Panc1 (cell line): Measurements from ENCODE around the gene GPR25. TPM values are rescaled to one million over a fixed set of nuclear protein-coding genes. Genes with fewer than 3 reads are reported as not detected.

ENCODE experiments used
- ATAC-seq: fragments of 200-7000 bp; cut with Tn5 transposase; 2 replicates; pipeline ENCODE4 v1.9.1; 2020; ENCODE audit warnings: mild to moderate bottlenecking, moderate library complexity
- BruUV-seq: library from RNA; stranded (reverse); fragments of 400-500 nt; replicated peaks from 2 replicates; lab custom pipeline; 2021; lab: Mats Ljungman, UMichigan
- CTCF ChIA-PET: fragments of 300-600 bp; sonication (Branson Sonifier 250); formaldehyde crosslinking; loops from one replicate; lab custom pipeline; 2022; ENCODE audit warnings: antibody characterized with exemption; lab: Charles Lee
- POLR2A ChIA-PET: fragments of 300-600 bp; sonication (Branson Sonifier 250); formaldehyde crosslinking; loops from one replicate; lab custom pipeline; 2022; ENCODE audit warnings: antibody characterized with exemption; lab: Charles Lee
- DNase-seq: peaks from one replicate; pipeline ENCODE4 v3.0.0-alpha.2; 2010; ENCODE audit warnings: low read depth, low spot score
- H3K27ac ChIP-seq: 2 replicates; pipeline ENCODE4 v1.5.1; 2011; ENCODE audit warnings: mild to moderate bottlenecking, low read length, inconsistent platforms
- H3K27me3 ChIP-seq: fragments of 200-500 bp; sonication (Bioruptor generic); 2 replicates; pipeline ENCODE4 v1.6.0; 2014; ENCODE audit warnings: low read length, inconsistent platforms; ENCODE audit not compliant: control insufficient read depth, insufficient read depth
- H3K36me3 ChIP-seq: fragments of 200-500 bp; sonication (Bioruptor generic); 2 replicates; pipeline ENCODE4 v1.5.1; 2014; ENCODE audit warnings: inconsistent platforms, mild to moderate bottlenecking, low read length, moderate library complexity; ENCODE audit not compliant: control insufficient read depth, insufficient read depth
- H3K4me1 ChIP-seq: 2 replicates; pipeline ENCODE4 v1.5.1; 2011; ENCODE audit warnings: inconsistent platforms, mild to moderate bottlenecking, low read length, moderate library complexity; ENCODE audit not compliant: control insufficient read depth, insufficient read depth
- H3K4me3 ChIP-seq, 2 experiments: 2 replicates each; pipeline ENCODE4 v1.5.1; 2011 to 2012; ENCODE audit warnings: low read depth in 2 of 2, low read length in 2 of 2, mild to moderate bottlenecking in 2 of 2, inconsistent platforms in 1 of 2, moderate library complexity in 1 of 2
- H3K9me3 ChIP-seq: fragments of 200-500 bp; sonication (Bioruptor generic); 2 replicates; pipeline ENCODE4 v1.5.1; 2014; ENCODE audit warnings: low read depth, mild to moderate bottlenecking, inconsistent platforms, low read length, moderate library complexity; ENCODE audit not compliant: control insufficient read depth, insufficient read depth
- CTCF ChIP-seq: fragments of 450-650 bp; IDR thresholded peaks from 2 replicates; pipeline ENCODE4 v1.5.1; 2017; ENCODE audit warnings: mild to moderate bottlenecking
- POLR2AphosphoS5 ChIP-seq: IDR thresholded peaks from 2 replicates; pipeline ENCODE4 v1.6.1; 2012; ENCODE audit warnings: mild to moderate bottlenecking, low read depth, low read length, moderate library complexity
- REST ChIP-seq, 2 experiments: IDR thresholded peaks; 2 replicates each; pipeline ENCODE4 v1.6.1; 2011 to 2012; ENCODE audit warnings: low read depth in 2 of 2, control low read depth in 1 of 2, low read length in 1 of 2, mild to moderate bottlenecking in 1 of 2, moderate library complexity in 1 of 2; ENCODE audit not compliant: insufficient read depth in 1 of 2
- SIN3A ChIP-seq: IDR thresholded peaks from 2 replicates; pipeline ENCODE4 v1.6.1; 2012; ENCODE audit warnings: low read depth, mild to moderate bottlenecking, low read length, moderate library complexity, borderline replicate concordance; ENCODE audit not compliant: insufficient read depth
- TCF7L2 ChIP-seq: IDR thresholded peaks from 2 replicates; pipeline ENCODE4 v1.6.1; 2011; ENCODE audit warnings: mild to moderate bottlenecking, low read depth, low read length, inconsistent platforms
- in situ Hi-C: cut with HindIII; loops from 2 replicates; pipeline ENCODE4 v1.10.0; 2016; ENCODE audit warnings: low sequenced_read_pairs, low pct_unique_long_range_greater_than_20kb
- intact Hi-C: fragments of 100-400 bp; cut with micrococcal nuclease; formaldehyde crosslinking; loops from one replicate; pipeline ENCODE4 v1.10.0; 2022; ENCODE audit not compliant: unreplicated experiment
- total RNA-seq: library from RNA; stranded (reverse); gene quantifications from one replicate; pipeline ENCODE4 v1.2.1, GENCODE V29; 2021; ENCODE audit not compliant: unreplicated experiment

Gene GPR25
- total RNA-seq, 1 experiment from 2014 or later = not detected

DNA sequence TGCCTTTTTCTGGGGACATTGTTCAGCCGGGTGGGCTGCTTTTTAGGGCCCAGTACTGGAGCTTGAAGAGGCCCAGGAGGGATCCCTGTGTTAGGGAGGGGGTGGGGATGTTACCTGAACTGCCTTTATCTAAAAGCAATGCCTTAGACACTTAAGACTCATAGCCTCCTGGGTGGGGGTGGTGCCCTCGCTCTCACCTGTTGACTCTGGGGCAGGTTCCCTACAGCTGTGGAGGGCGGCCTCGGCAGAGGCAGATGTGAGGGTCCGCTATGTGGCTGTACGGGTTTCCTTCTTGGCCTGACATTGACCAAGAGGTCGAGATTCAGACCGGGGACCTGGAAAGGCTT lies 22.6 kb downstream of the GPR25 start:
- H3K27ac ChIP-seq = no peak overlapping the region
- no peak for ATAC-seq
- BruUV-seq = no TSS peak

GRCh38 chr1:200895801-200896530 lies 23.2 kb downstream of the GPR25 start:
- ChIA-PET CTCF (interaction anchor here (0.5 to 1.2 kb wide), 4 partner anchors 8 to 188 kb away, joined by 3 to 6 read pairs (median 4); no protein-coding TSS in a partner anchor), POLR2A (no interaction called here)
- no peaks in the 10 kb centered on the region for H3K9me3 ChIP-seq
- peak; percentile 4; the same call in 1 of the 2 replicates for ATAC-seq
- no peak for DNase-seq
- peaks cover 27% of the 10 kb centered on the region for H3K4me1 ChIP-seq
- in situ Hi-C loops (no loop called here), intact Hi-C loops (no loop called here)
- no peak overlapping the region for H3K27ac ChIP-seq
- no peaks in the 10 kb centered on the region for H3K27me3 ChIP-seq
- no peak for TF ChIP-seq SIN3A
- TF ChIP-seq REST (IDR thresholded peaks at IDR 0.05; ENCODE audit: insufficient read depth in 1 of 2, low read depth in 2 of 2, low read length in 1 of 2) = no peak
- no peak for TF ChIP-seq POLR2AphosphoS5
- no peak for TF ChIP-seq CTCF
- TF ChIP-seq TCF7L2 = no peak
- BruUV-seq = no TSS peak
- no peaks in the 10 kb centered on the region for H3K36me3 ChIP-seq
- no peak overlapping the region for H3K4me3 ChIP-seq

More for the DNA sequence above, 22.6 kb downstream of the GPR25 start:
- TF ChIP-seq CTCF (no peak), POLR2AphosphoS5 (no peak)
- intact Hi-C loops (no loop called here), in situ Hi-C loops (no loop called here)
- DNase-seq = no peak
- Histone ChIP-seq H3K9me3 (no peaks in the 10 kb centered on the region), H3K36me3 (no peaks in the 10 kb centered on the region), H3K4me1 (peaks cover 27% of the 10 kb centered on the region), H3K4me3 (no peak overlapping the region), H3K27me3 (no peaks in the 10 kb centered on the region)
- CTCF ChIA-PET = interaction anchor here (0.5 to 1.2 kb wide), 5 partner anchors 9 to 189 kb away, joined by 3 to 6 read pairs (median 5); no protein-coding TSS in a partner anchor
- POLR2A ChIA-PET = no interaction called here
